NK-92 (cell line): ENCODE measurements around the gene PIP5K1A.
"Not testable (repeated sequence)": the region's sequence is repeated elsewhere in the genome, so short reads cannot be mapped to it uniquely, and the experiment has no call there.

Source experiments
- DNase-seq: peaks from one replicate; lab custom pipeline; 2025; ENCODE audit not compliant: unreplicated experiment; lab: John Stamatoyannopoulos, UW

The PIP5K1A gene

GRCh38 chr1:151251656-151252470 lies 53.5 kb downstream of the PIP5K1A start:
- DNase-seq = no peak

GRCh38 chr1:151254217-151255213 lies 56.2 kb downstream of the PIP5K1A start, which contains the start of gene PSMD4:
Gene PSMD4 (plus strand): TSS chr1:151254734. CDS start chr1:151254783, 49 bp downstream.
- peak; percentile 65 for DNase-seq

- DNase-seq = no peak
Observed at GRCh38 chr1:151255381-151255780, 57.0 kb downstream of the PIP5K1A start.

GRCh38 chr1:151259351-151259750 lies 61.0 kb downstream of the PIP5K1A start:
- DNase-seq = no peak

GRCh38 chr1:151265446-151266236 lies 67.3 kb downstream of the PIP5K1A start:
- no peak for DNase-seq

- DNase-seq = no peak
Observed at GRCh38 chr1:151266315-151266714, 68.0 kb downstream of the PIP5K1A start.

GRCh38 chr1:151266821-151267220 lies 68.5 kb downstream of the PIP5K1A start:
- DNase-seq = no peak

- DNase-seq = no peak
Observed at GRCh38 chr1:151267760-151268159, 69.4 kb downstream of the PIP5K1A start.

- no peak for DNase-seq
Observed at GRCh38 chr1:151273924-151274466, 75.6 kb downstream of the PIP5K1A start.

GRCh38 chr1:151275341-151275740 lies 77.0 kb downstream of the PIP5K1A start:
- not testable (repeated sequence) for DNase-seq

- DNase-seq = no peak
Observed at GRCh38 chr1:151277249-151277648, 78.9 kb downstream of the PIP5K1A start.

- DNase-seq = peak; percentile 46
Observed at GRCh38 chr1:151281225-151281968, 83.0 kb downstream of the PIP5K1A start.

GRCh38 chr1:151281969-151282882 lies 83.9 kb downstream of the PIP5K1A start, which contains the start of gene ZNF687:
Gene ZNF687 (plus strand): TSS chr1:151282299. CDS start chr1:151286292, 3,993 bp downstream.
- peak; percentile 96 for DNase-seq

- DNase-seq = no peak
Observed at GRCh38 chr1:151282883-151283725, 84.8 kb downstream of the PIP5K1A start.

GRCh38 chr1:151284013-151284577 lies 85.7 kb downstream of the PIP5K1A start:
- no peak for DNase-seq

GRCh38 chr1:151286619-151287340 lies 88.4 kb downstream of the PIP5K1A start:
- no peak for DNase-seq

GRCh38 chr1:151287341-151287699 lies 89.0 kb downstream of the PIP5K1A start:
- DNase-seq = no peak
